Skin epidermis (tissue), 12 donors: Measurements from ENCODE around the gene PLCG1.
"Not testable (repeated sequence)": the region's sequence is repeated elsewhere in the genome, so short reads cannot be mapped to it uniquely, and the experiment has no call there.

Experiments
- H3K27ac ChIP-seq, 21 experiments: fragments of 200-600 bp; sonication (generic) in 11 of 21; one replicate each; pipeline ENCODE4 v1.5.0; 2020; ENCODE audit warnings: mild to moderate bottlenecking in 3 of 21, inconsistent platforms in 2 of 21, moderate library complexity in 2 of 21
- H3K4me3 ChIP-seq, 7 experiments: fragments of 200-600 bp; sonication (generic) in 2 of 7; one replicate each; pipeline ENCODE4 v1.5.0; 2020; ENCODE audit warnings: inconsistent platforms in 2 of 7, mild to moderate bottlenecking in 2 of 7, moderate library complexity in 1 of 7

Gene PLCG1

DNA sequence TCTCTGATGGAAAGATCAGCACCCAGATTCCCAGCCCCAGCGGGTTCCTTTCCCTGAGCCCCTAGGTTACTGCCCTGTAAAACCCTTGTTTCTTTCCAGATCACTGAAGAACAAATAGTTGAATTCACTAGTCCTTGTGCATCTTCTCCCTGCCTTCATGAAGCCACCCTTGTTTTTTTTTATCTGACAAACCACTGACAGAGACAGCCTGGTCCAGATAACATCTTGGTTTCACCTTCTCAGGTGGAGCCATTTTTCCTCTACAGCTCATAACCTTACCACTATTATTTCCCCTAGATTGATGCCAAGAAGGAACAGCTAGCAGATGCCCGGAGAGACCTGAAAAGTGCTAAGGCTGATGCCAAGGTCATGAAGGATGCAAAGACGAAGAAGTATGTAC, 15.9 kb upstream of the PLCG1 start:
- H3K27ac ChIP-seq: no peak overlapping the region

GRCh38 chr20:41123631-41124030, 13.7 kb upstream of the PLCG1 start:
- Histone ChIP-seq H3K27ac (no peak overlapping the region), H3K4me3 (no peak overlapping the region)

More for the DNA sequence above, 15.9 kb upstream of the PLCG1 start:
- H3K4me3 ChIP-seq: no peak overlapping the region

DNA sequence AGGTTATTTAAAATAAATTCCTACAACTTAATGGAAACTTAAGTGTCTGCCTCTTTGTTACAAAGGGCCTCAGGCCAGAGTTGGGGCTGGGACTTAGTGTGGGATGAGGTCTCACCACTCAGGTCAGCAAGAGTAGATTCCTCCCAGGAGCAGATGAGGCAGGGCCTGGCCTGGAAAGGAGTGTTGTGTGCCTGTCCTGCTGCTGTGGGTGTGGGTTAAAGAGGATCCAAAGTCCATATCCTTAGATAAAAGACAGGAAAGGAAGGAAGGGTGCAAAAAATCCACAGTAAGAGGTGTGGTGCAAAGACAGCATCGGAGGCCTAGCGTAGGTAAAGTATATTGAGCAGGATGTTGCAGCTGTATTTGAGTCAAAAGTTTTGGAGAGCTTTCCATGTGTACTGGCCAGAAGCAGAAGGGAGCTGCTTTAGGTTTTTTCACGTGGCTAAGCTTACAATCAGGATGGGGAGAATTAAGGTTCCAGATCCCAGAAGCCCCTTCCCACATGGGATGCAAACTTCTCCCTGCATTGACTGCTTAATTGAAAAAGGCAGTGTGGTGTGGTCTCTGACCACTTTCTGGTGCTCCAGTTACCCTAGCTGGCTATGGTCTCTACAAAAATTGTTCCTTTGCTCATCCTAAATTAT, 12.8 kb upstream of the PLCG1 start:
- no peak overlapping the region for H3K4me3 ChIP-seq
- peak overlapping the region in 1 of 21 experiments; percentile 17 for H3K27ac ChIP-seq

- Histone ChIP-seq H3K4me3 (no peak overlapping the region), H3K27ac (peak overlapping the region in 1 of 21 experiments; percentile 1)
These were observed 11.5 kb upstream of the PLCG1 start for GRCh38 chr20:41125530-41126457.

- Histone ChIP-seq H3K4me3 (no peak overlapping the region), H3K27ac (no peak overlapping the region)
These were observed 10.6 kb upstream of the PLCG1 start for GRCh38 chr20:41126719-41127118.

GRCh38 chr20:41128317-41128716, 9.0 kb upstream of the PLCG1 start:
- not testable (repeated sequence) for H3K4me3 ChIP-seq, H3K27ac ChIP-seq

GRCh38 chr20:41131594-41132387, 5.6 kb upstream of the PLCG1 start:
- H3K4me3 ChIP-seq: no peak overlapping the region
- peak overlapping the region in 3 of 21 experiments; percentile 3 to 24 (median 21) for H3K27ac ChIP-seq

DNA sequence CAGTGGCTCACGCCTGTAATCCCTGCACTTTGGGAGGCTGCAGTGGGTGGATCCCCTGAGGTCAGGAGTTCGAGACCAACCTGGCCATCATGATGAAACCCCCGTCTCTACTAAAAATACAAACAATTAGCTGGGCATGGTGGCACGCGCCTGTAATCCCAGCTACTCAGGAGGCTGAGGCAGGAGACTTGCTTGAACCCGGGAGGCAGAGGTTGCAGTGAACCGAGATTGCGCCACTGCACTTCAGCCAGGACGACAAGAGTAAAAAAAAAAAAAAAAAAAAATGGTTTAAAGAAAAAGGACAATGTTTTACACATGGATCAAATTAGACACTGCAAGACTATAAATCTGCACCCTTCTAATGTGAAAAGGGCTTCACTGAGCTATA, 5.0 kb upstream of the PLCG1 start:
- H3K27ac ChIP-seq: peak overlapping the region in 1 of 21 experiments; percentile 21
- H3K4me3 ChIP-seq: not testable (repeated sequence)

DNA sequence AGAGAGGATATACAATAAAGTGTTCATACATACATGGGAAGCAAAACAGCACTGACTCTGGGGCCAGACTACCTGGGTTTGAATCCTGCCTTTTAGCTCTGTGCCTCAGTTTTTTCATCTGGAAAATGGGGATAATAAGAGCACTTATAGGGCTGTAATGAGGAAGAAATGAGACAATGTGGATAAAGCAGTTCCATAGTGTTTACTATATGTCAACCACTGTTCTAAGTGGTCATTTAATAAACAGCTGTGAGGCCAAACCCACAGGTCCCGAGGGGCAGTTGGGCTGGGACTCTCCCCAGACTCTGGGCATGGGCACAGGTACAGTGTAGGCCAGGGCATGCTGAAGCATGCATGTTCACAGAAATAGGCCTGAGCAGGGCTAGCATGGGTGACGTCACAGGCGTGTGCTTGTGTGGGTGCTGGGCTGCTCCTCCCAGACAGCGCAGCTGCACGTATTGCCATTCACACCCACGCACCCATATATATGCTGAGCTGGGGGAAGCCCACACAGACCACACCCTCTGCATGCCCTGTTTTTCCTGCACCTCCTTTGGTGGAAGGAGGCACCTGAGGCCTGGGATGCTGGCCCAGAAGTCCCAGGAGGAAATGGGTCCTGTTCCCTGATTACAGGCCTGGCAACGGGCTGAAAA, 3.5 kb upstream of the PLCG1 start:
- peak overlapping the region in 15 of 21 experiments; percentile 1 to 97 (median 67) for H3K27ac ChIP-seq

DNA sequence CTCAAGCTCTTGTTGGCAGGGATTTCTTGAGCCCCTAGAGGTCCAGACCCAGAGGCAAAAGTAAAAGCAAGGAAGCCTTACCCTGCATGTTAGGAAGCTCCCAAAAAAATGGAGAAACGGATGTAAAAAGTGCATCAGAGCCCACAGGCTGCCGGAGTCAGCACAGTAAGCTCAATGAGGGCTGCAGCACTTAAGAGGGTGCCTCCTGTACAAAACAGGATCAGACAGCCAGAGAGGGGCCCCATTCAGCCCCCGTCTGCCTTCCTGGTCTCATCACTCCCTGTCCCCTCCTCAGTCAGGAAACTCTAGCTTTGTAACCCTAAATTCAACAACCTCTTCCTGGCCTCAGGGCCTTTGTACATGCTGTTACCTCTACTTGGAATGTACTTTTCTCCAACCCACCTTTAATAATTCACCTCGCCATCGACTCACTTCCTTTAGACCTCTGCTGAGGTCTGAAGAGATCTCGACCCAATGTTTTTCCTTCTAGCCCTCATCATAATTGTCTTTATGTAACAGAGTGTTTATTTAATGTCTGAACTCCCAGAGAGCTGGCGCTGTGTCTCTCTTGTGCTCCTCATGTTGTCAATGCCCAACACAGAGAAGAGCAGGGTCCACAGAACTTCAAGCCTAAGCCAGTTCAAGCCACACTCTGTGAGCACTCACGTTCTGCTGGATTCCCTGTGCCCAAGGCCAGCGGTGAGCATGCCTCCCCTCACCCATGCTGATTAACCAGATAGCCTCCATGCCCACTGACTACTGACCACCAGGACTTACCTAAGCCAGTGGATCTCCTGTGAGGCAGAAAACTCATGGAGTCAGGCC, 2.8 kb upstream of the PLCG1 start:
- H3K4me3 ChIP-seq: no peak overlapping the region
- peak overlapping the region in 19 of 21 experiments; percentile 1 to 97 (median 59) for H3K27ac ChIP-seq

More for the DNA sequence above, 3.5 kb upstream of the PLCG1 start:
- no peak overlapping the region for H3K4me3 ChIP-seq

- Histone ChIP-seq H3K27ac (peak overlapping the region in 17 of 21 experiments; percentile 1 to 97 (median 67)), H3K4me3 (no peak overlapping the region)
These were observed 2.0 kb upstream of the PLCG1 start for GRCh38 chr20:41135187-41135887.

- H3K4me3 ChIP-seq: peak overlapping the region; percentile 67 to 94 (median 84)
- peak overlapping the region in 19 of 21 experiments; percentile 91 to 97 (median 96) for H3K27ac ChIP-seq
These were observed 1.3 kb upstream of the PLCG1 start for GRCh38 chr20:41135888-41136679.

- peak overlapping the region; percentile 67 to 94 (median 84) for H3K4me3 ChIP-seq
- peak overlapping the region; percentile 70 to 97 (median 95) for H3K27ac ChIP-seq
These were observed 501 bp downstream of the PLCG1 start for GRCh38 chr20:41137614-41138474.

DNA sequence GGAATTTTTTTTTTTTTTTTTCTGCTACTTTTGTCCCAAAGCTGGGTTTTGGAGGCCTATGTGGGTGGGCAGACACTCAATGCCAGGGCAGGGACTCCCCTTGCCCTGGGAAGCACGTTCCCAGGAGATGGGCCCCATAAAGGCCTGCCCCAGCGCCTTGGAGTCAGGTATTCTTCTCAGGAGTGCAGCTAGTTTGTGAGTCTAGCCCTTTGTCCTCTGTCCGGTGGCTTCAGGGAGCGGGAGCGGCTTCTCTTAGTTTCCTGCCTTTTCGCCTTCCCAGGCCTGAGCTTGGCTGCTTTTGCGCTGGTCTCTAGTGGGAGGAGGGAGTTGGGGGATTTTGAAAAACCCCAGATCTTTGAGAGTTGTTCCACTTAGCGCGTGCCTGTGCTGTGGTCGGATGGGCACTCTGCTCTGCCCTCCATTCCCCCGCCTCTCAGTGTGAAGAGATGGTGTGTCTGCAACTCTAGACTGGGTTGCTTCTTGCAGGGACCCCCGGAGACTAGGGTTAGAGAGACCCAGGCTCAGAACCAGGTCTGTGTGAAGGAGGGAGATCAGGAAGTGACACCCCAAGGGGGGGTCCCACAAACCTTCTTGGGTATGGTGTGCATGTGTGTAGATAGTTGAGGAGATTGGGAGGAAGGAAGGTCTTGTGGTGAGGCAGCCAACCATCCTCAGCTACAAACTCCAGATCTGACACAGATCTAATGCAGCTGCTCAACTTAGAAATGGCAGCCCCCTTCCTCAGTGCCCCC, 1.3 kb downstream of the PLCG1 start:
- H3K4me3 ChIP-seq: peak overlapping the region; percentile 67 to 94 (median 84)
- H3K27ac ChIP-seq: peak overlapping the region; percentile 35 to 97 (median 95)
